Lower leg skin (tissue), 4 donors: ENCODE measurements around the gene ZFX. TPM values are rescaled to one million over a fixed set of nuclear protein-coding genes. Genes with fewer than 3 reads are reported as not detected.

Experiments
- DNase-seq, 2 donors: peaks; one replicate each; pipeline ENCODE4 v3.0.0-alpha.2; 2019; ENCODE audit warnings: low spot score in 2 of 2
- H3K4me3 ChIP-seq: fragments of 200-600 bp; sonication (generic); 2 replicates; pipeline ENCODE4 v1.5.1; 2017; ENCODE audit warnings: mild to moderate bottlenecking, low read depth; ENCODE audit not compliant: poor library complexity, severe bottlenecking
- POLR2A ChIP-seq, 2 donors: fragments of 450-650 bp; IDR thresholded peaks; one replicate each; pipeline ENCODE4 v1.6.1; 2016 to 2017; ENCODE audit warnings: antibody characterized with exemption in 2 of 2, mild to moderate bottlenecking in 1 of 2, moderate library complexity in 1 of 2
- whole genome bisulfite sequencing, 2 donors: methylation state at CpG; one replicate each; pipeline ENCODE4 v1.1.5; 2018; 5-methylcytosine and 5-hydroxymethylcytosine counted together
- intact Hi-C: fragments of 100-400 bp; cut with DNase I; formaldehyde crosslinking; loops from one replicate; pipeline ENCODE4 v1.15.0; 2023; ENCODE audit warnings: low total_unique reads
- total RNA-seq, 4 donors: library from RNA; depleted of rRNA; stranded (reverse); fragments of >200 nt; gene quantifications; one replicate each; pipeline ENCODE4 v1.1.0, GENCODE V29; 2016
- TF ChIP-seq, protein P1 (sequence below), 3 donors: fragments of 450-650 bp; IDR thresholded peaks; one replicate each; pipeline ENCODE4 v1.5.1; 2016; ENCODE audit warnings: antibody characterized with exemption in 3 of 3, mild to moderate bottlenecking in 3 of 3, moderate library complexity in 2 of 3

ZFX gene
- total RNA-seq, 4 donors from 2014 or later, result 29.0 to 63.4 (median 37.8) TPM

DNA sequence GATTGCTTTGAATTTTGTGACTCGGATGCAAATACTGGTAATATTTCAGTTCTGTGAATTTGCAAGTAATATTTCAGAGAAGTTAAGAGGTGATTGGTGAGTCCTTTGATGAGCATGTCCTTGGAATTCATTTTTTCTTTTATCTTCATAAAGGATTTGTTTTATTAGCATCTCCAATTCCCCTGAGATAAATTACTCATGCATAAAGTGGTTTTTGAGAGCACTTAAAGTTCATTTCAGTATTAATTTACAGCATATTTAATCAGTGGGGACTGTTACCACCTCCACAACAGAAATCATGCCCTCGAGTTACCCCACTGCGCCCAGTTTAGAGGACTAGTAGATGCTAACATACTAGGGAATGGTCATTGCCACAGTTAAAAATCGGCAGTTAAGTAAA lies 65.0 kb downstream of the ZFX start:
- intact Hi-C loops, result no loop called here
- H3K4me3 ChIP-seq, result no peak overlapping the region
- 71 to 89% methylated on average over 4 of the region's 4 CpGs for WGBS, 2 donors
- DNase-seq, result no peak
- TF ChIP-seq, protein P1, sequence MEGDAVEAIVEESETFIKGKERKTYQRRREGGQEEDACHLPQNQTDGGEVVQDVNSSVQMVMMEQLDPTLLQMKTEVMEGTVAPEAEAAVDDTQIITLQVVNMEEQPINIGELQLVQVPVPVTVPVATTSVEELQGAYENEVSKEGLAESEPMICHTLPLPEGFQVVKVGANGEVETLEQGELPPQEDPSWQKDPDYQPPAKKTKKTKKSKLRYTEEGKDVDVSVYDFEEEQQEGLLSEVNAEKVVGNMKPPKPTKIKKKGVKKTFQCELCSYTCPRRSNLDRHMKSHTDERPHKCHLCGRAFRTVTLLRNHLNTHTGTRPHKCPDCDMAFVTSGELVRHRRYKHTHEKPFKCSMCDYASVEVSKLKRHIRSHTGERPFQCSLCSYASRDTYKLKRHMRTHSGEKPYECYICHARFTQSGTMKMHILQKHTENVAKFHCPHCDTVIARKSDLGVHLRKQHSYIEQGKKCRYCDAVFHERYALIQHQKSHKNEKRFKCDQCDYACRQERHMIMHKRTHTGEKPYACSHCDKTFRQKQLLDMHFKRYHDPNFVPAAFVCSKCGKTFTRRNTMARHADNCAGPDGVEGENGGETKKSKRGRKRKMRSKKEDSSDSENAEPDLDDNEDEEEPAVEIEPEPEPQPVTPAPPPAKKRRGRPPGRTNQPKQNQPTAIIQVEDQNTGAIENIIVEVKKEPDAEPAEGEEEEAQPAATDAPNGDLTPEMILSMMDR (IDR thresholded peaks at IDR 0.05), result no peak

DNA sequence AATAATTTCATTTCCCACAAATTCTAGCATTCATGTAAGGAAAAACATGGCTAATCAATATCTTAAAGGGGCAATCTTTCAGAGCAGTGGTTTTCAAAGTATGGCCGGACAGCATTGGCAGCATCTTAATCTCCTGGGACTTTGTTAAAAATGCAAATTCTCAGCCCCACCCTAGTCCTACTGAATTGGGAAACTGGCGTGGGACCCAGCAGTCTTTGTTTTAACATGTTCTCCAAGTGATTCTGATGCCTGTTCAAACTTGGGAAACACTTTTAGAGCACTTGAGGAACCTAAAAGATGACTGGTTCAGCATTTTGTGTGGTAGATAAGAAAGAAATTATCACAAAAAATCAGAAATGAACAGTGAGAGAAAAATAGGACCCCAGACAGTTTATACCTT lies 65.7 kb downstream of the ZFX start:
- no peak overlapping the region for H3K4me3 ChIP-seq
- 35 to 39% methylated on average over 2 of the region's 2 CpGs for WGBS, 2 donors
- DNase-seq, result peak in 1 of 2 donors; percentile 18
- intact Hi-C loops, result no loop called here
- TF ChIP-seq, protein P1 (IDR thresholded peaks at IDR 0.05), result no peak
- TF ChIP-seq POLR2A (IDR thresholded peaks at IDR 0.05), result no peak

DNA sequence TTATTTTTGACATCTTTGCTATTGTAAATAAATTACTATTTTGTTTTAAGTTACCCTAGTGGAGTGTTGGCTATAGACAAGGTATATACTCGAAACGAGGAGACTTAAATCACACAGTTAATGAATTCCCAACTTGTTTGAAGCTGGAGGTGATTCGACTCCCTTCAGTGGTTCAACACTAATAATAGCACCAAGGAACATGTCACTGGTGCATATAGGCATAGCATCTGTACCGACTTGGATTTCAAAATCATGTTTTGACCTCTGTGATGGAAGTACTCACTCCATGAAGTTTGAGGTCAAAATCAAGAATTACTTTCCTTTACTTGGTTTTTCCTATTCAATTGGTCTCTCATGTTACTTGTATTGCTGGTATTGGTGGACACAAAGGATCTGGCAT lies 66.5 kb downstream of the ZFX start:
- 71 to 86% methylated on average over 4 of the region's 4 CpGs for WGBS, 2 donors
- no peak for DNase-seq
- H3K4me3 ChIP-seq, result no peak overlapping the region
- TF ChIP-seq, protein P1 (IDR thresholded peaks at IDR 0.05), result no peak
- TF ChIP-seq POLR2A (IDR thresholded peaks at IDR 0.05), result no peak
- intact Hi-C loops, result no loop called here

DNA sequence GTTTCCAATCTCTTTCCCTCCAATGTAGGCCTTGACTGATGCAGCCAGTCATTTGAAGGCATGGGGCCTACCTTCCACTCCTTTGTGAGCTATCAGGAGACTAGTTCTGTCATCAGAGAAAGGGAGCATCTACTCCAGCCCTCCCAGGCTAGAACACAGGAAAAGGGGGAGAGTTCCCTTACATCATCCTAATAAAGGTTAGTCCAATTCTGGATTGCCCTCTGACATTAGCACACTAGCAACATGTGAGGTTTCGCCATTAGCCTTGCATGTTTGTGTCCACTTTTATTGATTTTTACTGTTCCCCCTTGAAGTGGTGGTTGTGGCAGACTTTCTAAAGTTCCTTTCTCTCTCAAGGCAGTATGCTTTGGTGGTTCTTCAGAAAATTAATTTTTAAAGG lies 67.3 kb downstream of the ZFX start:
- intact Hi-C loops, result no loop called here
- no peak overlapping the region for H3K4me3 ChIP-seq
- TF ChIP-seq, protein P1 (IDR thresholded peaks at IDR 0.05), result no peak
- no peak for TF ChIP-seq POLR2A (IDR thresholded peaks at IDR 0.05)
- 94% methylated on average over 1 of the region's 1 CpG for WGBS, 2 donors
- no peak for DNase-seq

DNA sequence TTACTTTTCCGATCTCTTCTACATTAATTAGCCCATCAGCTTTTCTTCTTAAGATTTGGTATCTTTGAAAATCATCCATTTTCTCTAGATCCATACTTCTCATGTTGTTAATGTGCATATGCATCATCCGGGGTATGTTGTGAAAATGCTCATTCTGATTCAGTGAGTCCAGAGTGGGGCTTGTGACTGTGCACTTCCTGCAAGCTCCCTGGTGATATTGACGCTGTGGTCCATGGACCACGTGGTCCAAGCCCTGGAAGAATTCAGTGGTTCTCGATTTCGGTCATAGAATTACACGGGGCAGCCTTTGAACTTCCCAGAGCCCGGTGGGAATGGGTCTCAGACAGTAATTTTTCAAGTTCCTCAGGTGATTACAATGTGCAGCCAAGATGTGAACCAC lies 69.8 kb downstream of the ZFX start:
- intact Hi-C loops, result no loop called here
- no peak overlapping the region for H3K4me3 ChIP-seq
- DNase-seq, result no peak
- TF ChIP-seq, protein P1 (IDR thresholded peaks at IDR 0.05), result no peak
- TF ChIP-seq POLR2A (IDR thresholded peaks at IDR 0.05), result no peak
- WGBS, 2 donors, result 79 to 90% methylated on average over 8 of the region's 8 CpGs

DNA sequence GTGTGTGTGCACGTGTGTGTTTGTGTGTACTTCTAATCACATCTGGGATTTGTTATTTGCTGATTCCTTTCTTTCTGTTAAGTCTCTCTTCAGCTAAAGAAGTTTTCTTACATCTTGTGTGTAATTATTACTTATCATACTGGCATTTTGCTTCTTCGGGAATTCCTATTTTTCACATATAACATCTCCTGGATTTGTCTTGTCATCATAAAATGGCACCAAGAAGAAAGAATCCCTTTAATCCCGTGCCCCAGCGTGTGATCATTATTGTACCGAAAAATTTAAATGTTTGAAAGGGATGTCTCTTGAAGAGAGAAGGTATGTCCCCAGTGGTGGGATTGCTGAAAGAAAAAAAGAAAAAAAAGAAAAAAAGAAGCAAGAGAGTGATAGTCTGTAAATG lies 72.3 kb downstream of the ZFX start:
- intact Hi-C loops, result no loop called here
- no peak for TF ChIP-seq POLR2A (IDR thresholded peaks at IDR 0.05)
- TF ChIP-seq, protein P1 (IDR thresholded peaks at IDR 0.05), result no peak
- 84% methylated on average over 5 of the region's 5 CpGs for WGBS, 2 donors
- no peak overlapping the region for H3K4me3 ChIP-seq
- DNase-seq, result no peak
